Lower leg skin (tissue), 3 donors: ENCODE data around the gene FGD6.

Experiments used
- POLR2A ChIP-seq, 2 donors: fragments of 450-650 bp; IDR thresholded peaks; one replicate each; pipeline ENCODE4 v1.6.1; 2016 to 2017; ENCODE audit warnings: antibody characterized with exemption in 2 of 2, mild to moderate bottlenecking in 1 of 2, moderate library complexity in 1 of 2
- TF ChIP-seq, protein P1 (sequence below), 3 donors: fragments of 450-650 bp; IDR thresholded peaks; one replicate each; pipeline ENCODE4 v1.5.1; 2016; ENCODE audit warnings: antibody characterized with exemption in 3 of 3, mild to moderate bottlenecking in 3 of 3, moderate library complexity in 2 of 3

DNA sequence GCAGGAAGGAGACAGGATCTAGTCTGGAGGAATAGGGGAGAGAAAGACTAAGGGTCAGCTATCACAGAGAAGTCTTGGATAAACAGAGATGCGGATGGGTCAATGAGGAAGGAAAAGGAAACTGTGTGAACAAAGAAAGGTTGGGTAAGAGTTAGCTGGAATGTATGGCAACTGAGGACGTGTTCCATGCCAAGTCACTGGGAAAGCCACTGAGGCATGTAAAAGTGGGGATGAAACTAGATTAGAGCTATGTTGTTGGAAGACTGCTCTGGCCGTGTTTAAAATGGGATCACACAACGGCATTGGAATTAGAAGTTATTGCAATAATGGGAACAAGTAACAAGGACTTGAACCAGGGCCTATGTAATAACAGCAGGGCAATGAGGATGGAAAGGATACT lies 139.9 kb downstream of the FGD6 start:
- TF ChIP-seq, protein P1, sequence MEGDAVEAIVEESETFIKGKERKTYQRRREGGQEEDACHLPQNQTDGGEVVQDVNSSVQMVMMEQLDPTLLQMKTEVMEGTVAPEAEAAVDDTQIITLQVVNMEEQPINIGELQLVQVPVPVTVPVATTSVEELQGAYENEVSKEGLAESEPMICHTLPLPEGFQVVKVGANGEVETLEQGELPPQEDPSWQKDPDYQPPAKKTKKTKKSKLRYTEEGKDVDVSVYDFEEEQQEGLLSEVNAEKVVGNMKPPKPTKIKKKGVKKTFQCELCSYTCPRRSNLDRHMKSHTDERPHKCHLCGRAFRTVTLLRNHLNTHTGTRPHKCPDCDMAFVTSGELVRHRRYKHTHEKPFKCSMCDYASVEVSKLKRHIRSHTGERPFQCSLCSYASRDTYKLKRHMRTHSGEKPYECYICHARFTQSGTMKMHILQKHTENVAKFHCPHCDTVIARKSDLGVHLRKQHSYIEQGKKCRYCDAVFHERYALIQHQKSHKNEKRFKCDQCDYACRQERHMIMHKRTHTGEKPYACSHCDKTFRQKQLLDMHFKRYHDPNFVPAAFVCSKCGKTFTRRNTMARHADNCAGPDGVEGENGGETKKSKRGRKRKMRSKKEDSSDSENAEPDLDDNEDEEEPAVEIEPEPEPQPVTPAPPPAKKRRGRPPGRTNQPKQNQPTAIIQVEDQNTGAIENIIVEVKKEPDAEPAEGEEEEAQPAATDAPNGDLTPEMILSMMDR (IDR thresholded peaks at IDR 0.05) = no peak
- TF ChIP-seq POLR2A (IDR thresholded peaks at IDR 0.05) = no peak
